HG03159 (cell line): Measurements from ENCODE around the gene DLG5.

Experiments used
- ATAC-seq: cut with Tn5 transposase; IDR thresholded peaks from one replicate; pipeline ENCODE4 v1.9.1; 2021; ENCODE audit warnings: mild to moderate bottlenecking, moderate library complexity; ENCODE audit not compliant: unreplicated experiment

DLG5 gene

DNA sequence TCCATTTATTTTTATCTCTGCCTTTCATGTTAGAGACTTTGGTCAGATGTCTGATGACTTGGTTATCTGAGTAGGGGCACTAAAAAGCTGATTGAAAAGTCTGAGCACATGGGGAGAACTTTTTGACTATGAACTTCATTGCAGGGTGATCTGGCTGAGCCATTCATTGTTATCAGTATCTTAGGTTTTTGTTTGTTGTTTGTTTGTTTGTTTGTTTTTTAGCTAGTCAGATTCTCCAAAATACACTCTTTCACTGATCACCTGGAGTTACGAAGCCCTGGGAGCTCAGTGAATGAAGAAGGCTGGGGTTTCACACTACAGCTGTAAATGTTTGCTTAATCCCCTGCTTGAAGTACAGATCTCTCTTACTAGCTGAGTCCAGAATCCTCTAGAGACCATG is 28.6 kb upstream of the DLG5 start:
- no peak for ATAC-seq

DNA sequence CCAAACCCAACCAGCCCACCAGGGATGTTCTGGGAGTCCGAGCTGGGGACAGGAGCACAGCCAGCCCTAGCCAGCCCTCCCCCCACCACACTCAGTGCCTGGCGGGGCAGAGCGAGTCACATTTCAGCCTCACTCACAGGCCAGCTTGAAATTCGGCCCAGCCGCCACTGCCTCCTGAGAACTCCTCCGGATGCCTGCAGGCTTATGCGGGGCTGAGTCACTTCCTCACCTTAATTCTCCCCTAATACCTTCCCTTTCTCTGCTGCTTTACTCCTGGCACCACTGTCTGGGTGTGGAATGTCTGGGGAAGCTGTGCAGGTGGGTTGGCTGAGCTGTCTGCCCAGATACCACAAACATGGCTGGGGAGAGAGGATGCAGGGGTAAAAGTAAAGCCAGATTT is 22.6 kb upstream of the DLG5 start:
- no peak for ATAC-seq

DNA sequence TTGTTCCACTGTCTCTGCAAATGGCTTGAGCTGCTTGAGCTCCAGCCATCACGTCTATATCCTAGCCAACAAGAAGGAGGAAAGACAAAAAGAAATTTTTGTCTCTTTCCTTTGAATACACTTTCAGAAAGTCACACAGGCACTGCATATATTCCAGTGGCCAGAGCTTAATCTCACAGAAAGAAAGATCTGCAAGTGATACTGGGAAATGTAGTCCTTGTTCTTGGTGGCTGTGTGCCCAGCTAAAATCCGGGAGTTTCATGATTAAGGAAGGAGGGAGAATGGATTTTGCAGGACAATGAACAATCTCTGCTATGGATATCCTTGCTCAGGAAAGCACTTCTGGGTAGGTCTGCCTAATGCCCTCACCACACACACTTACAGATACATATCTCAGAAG is 19.5 kb upstream of the DLG5 start:
- ATAC-seq, result no peak

DNA sequence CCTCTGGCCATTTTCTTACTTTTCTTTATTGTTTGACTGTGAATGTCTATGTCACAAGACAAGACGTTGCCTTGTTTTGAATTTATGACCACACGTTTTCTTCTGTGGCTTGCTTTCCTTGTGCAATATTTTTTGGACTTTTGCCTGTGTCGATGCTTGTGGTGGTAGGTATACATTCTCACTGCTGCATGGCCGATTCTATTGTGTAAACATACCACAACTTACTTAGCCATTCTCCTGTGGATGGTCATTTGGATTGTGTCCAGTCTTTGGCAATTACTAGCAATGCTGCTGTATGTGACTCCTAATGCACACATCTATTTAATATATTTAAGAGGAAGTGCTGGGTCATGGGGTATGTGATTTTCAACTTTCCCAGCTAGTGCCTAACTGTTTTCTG is 18.0 kb upstream of the DLG5 start:
- no peak for ATAC-seq

DNA sequence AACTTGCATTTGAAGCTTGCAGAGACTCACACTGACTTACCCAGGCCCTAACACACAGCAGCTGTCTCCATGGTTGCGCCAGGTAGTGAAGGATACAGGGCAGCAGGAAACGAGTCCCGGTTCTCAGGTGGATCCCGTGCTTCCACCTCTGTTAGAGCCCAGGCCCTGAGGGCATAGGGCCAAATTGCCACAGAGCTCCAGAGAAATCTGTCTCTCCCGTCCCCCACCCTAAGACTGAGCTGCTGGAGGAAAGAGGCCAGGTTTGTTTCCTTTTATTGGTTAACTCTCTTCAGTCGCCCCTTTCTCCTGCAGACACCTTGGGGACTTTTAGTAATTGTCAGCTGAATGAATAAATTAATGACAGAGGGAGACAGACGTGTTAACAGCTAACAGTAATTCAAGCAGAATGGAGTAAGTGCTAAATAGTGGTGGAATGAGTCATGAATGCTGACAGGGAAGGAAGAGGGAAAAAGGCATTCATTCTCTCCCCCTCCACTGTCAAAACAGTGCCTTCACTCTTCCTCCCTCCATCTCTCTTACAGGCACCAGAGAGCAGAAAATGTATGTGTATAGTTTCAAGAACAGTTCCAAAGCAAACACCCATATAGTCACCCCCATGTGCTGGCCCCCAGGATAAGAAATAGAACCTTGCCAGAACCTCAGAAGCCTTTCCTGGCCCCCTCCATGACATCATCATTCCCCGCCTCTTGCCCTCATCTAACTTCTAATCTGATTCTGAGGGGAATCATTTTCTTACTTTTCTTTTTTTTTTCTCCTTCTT is 16.8 kb upstream of the DLG5 start:
- no peak for ATAC-seq

DNA sequence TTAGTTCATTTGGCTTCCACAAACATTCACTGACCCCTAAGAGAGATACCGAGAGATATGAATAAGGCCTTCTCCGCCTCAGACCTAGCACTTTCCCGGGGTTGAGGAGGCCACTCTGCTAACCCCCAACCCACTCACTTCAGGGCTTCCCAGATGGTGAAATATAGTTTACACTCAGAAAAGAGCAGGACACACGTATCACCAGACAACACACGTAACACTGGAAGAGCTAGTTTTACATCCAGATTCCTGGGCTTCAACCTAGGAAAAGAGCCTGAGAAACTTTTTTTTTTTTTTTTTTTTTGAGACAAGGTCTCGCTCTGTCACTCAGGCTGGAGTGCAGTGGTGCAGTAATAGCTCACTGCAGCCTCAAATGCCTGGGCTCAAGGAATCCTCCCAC is 15.2 kb upstream of the DLG5 start:
- ATAC-seq, result no peak

DNA sequence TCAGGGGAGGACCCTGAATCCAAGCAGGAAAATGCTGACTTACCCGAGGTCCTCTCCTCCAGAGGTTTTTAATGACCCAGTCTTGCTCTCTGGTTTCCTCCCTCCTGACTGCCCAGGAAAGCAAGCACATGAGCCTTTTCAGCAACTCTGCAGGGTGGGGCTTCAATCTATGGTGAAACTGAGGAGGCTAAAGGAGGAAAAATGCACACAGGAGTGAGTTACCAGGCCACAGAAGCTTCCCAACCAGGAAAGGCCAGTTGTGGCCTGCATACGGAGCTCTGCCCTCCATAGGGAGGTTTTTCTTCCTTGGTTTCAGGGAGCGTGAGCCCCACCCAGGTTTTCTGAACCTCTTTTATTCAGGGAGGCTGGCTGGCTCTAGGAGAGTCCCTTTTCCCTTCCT is 14.1 kb upstream of the DLG5 start:
- no peak for ATAC-seq

DNA sequence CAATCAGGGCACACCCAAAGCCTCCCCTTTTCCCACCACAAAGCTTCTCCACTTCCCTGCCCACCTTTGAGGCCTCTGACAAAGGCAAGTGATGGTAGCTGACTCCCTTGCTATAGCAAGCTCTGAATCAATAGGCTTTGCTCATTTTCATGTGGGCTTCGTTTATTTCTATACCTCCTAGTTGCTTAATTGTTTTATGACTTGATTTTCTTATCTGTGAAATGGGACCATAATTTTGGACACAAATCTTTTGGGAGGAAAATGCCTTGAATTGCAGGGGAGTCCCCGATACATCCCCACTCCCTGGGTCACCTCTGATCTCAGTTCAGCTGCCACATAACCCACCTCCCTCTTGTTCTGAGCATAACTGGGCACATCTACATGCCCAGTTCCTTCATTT is 13.7 kb upstream of the DLG5 start:
- ATAC-seq, result no peak

DNA sequence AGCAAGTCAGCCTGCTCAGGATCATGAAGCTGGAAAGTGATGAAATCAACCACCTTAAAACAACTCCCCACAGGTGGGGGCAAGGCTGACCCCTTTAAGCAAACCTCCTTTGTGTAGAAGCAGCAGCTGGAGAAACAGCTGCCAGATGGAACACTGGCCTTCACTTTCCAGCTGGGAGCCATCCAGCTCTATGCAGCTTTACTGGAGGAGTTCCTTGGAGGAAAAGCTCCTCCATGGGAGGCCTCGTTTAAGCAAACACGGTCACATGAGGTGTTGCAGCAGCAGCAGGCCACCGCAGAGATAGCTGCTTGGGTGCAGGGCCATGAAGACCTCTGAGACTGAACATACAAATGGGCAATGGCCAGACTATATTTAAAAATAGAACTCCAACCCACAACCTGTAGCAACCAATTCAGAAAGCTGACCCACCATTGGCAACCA is 13.0 kb upstream of the DLG5 start:
- ATAC-seq, result no peak

DNA sequence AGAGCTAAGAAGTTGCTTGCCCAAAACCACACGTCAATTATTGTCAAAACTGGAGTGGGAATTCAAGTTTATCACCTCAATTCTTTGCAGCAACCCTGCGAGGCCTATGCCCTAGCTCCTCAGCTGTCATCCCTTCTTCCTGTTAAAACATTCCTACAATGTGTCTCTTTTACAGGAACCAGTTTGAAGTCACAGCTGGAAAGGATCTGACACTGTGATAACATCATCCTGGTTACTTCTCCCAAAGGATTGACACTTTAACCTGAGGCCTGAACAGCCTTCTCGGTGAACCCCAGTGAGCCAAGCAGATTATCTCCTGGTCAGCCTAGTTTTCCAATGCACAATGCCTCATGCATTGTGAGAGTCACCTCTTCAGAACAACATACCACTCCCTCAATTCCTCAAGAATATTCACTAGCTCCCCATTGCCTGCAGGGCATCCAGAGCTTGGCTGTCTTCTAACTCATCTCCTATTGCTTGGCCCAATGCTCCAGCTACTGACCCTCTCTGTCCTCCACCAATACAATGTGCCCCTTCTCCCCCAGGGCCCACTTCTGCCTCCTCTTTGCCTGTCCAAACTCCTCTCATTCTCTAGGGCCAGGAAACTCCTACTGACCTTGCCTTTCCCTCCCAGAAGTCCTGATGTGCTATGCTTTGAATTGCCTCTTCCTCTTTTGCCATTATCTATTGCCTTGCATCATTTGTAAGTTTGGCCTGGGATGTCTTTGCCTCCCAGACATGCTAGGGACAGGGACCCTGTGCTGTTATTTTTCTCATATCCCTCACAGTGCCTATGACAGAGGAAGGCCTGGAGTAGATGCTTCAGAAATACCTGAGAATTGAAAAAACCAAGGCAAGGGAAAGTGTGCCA is 10.4 kb upstream of the DLG5 start:
- no peak for ATAC-seq

DNA sequence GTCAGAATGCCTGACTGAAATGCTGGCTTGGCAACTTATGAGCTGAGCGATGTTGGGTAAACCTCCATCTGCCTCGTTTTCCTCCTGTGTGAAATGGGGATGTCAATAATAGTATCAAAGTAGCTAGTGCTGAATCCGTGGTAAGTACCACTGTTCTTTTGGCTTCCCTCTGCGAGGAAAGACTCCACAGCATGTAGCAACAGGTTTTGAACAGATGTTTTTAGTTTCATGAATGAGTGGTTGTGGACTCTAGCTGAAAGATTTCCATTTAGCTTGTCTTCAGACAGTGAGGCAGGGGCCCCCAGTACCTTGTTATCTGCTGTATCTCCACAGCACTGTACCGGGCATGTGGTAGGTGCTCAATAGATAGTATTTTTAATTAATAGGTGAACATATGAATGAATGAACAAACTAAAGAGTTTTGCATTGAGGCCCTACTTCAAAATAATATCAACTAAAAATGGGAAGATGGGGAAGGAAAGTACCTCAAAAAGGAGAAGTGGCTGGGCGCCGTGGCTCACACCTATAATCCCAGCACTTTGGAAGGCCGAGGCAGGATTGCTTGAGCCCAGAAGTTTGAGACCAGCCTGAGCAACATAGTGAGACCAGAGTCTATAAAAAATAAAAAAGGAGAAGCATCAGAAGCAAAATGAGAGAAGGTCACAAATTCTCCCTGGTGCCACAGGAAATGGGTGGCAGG is 5.6 kb upstream of the DLG5 start:
- no peak for ATAC-seq

DNA sequence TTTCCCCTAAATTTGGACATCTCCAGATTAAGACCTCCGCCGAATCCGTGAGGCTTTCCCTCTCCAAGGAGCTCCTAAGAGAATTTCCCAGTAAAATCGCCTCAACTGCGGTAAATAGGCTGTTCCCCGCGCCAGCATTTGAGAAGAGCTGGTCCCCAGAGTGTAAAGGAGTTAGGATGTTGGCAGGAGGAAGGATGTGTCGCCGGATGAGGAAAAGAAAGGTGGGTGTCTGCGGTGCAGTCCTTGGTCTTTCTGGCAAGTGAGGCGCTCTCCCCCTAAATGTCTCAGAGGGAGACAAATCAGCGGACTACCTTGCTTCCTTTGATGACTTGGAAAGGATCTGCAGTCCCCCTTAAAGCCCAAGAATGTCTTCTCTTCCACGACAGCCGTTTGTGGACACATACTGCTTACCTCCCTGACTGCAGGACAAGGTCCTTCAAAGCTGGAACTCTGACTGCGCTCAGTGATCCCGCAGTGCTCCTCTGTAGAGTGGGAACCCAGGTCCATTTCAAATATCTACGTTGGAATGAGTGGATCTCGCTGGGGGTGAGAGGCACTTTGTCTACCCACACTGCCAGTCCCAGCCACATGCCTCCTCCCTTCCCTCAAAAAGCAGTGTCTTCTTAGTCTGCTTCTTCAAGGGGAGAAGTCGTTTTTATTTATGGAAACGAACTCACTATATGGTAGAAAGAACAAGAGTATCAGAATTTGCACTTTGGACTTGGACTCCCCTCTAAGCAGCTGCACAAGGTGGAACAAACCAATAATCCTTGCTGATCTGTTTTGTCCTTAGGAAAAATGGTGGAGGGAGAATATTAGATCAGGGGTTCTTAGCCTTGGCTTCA is 1.1 kb upstream of the DLG5 start:
- no peak for ATAC-seq

DNA sequence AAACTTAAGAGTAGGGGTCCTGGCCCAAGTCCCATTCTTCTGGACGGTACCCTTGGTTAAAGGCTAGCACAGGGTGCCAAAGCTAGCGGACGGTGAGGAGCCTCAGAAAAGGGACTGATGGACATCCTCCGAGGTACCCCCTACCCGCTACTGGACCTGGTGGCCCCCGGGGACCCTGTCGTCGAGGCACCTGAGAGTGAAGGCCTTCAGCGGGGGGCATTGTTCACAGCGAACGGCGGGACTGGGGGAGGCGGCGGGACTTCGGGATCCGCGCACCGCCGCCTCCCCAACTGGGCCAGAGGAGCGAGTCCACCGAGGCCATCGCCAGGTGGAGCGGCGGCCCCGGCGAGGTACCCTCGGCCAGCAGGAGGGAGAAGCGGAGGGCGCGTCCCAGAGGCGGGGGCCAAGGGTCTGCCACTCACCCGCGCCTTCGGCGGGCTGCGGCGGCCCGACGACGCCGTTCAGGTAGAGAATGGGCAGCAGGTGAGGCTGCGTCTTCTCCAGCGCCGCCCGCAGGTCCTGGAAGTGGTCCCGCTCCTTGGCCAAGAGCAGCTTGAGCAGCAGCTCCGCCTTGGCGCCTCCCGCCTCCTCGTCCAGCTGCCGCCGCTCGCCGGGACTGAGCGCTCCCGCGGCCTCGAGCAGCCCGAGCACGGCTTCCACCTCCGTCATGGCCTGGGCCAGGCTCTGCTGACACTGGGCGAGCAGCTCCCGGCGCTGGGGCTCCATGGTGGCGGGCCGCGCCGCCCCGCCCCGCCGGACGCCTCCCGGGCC is 575 bp downstream of the DLG5 start:
- peak; percentile 61 for ATAC-seq

DNA sequence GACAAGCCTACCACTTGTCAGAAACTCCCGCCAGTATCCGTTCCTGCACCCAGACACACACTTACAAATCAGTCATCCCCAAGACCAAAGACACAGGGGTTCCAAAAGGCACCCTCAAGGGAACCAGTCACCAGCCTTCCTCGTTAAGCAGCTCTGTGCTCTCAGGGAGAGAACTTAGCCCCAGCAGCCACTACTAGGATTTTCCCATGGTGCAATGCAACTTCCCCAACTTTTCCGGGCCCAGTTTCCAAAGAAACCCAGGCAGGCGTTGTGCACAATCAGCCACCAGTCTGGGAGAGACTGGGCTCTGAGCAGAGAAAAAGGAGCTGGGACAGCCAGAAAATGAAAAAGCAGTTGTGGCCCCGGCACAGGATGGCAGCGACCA is 1.2 kb downstream of the DLG5 start:
- no peak for ATAC-seq

DNA sequence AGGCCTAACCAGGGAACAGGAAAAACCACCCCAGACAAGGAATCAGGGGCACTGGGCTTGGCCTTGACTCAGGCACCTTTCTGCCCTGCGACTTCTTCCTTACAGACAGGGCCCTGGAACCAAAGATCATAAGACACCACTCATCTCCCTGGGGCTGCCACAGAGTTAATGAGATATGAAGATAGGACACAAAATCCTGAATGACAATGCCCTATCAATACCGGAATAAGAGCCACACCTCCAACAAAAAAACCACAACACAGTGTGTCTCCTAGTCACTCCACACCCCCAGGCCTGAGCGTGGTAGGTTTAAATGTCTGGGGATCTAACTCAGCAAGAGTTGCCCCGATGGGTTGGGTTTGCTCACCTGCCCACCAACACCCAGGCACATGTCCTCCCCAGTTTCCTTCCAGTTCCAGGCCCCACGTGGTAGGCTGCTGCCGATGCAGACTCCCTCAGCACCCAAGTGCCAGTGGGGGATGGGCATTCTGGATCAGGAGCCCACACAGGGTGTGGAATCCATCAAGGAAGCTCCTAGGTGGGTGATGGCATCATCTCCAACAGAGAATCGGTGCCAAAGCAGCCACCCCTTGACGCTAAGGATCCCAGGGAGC is 3.9 kb downstream of the DLG5 start:
- ATAC-seq, result no peak

DNA sequence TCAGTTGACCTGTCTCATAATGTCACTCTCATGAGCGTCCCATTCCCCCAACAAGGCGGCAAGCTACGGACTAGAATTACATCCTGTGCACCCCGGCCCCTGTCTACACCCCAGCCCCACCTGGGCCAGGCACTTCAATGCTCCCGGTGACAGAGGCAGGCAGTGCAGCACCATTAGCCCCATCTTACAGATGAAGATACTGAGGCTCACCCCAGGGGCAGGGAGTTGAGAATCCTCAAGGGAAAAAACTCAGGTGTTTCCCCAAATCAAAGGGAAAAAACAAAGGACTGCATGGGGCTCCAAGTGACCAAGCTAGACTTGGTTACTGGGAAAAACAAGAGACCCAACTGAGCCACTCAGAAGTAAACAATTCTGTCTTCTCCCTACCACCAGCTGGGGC is 4.5 kb downstream of the DLG5 start:
- ATAC-seq, result no peak

DNA sequence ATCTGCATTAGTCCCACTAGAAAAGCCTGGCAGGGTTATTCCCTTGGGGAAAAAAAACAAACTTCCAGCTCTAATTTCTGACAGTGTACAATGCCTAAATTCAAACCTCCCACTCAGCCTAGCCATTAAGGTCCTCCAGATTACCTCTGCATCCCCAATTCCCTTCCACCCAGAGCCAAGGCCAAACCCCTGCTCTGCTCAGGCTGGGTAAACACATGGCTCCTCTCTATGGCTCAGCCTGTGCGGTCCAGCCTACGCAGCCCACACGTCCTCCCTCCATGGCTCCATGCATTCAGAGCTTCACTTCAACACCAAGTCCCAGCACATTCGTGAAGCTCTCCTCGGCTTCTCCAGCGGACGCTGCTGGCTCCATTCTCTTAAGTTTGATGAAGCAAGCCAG is 5.2 kb downstream of the DLG5 start:
- ATAC-seq, result no peak

DNA sequence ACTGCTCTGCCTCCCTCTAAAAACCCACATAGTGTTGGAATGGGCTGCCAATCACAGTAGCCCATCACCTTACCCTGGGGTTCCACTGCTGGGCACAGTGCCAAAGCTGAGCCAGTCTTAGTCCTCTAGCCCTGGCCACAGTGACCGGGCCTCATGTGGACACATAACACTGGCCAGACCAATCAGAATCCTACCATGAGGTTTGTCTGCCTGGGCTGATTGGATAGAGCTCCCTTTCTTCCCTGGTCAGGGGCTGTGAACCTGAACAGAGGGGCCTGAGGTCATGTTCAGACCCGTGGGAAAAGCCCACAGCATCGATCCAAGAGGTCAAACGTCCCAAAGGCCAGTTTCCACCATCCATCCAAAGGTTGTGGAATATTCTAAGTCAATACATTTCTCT is 6.1 kb downstream of the DLG5 start:
- no peak for ATAC-seq

DNA sequence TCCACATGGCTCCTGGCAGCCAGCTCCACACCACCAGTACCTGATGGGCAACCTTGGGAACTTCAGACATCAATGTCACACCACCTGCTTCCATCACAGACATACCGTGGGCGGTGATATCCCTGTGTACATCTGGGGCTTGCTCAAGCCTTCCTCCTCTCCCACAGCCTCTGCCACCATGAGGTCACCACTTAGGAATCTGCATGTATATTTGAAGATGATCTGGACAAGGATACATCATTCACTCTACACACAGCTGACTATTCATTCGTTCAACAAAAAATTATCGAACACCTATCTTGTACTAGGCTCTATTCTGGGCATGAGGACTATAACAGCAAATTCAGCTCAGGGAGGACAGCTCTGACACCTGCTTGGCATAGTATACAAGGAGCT is 6.8 kb downstream of the DLG5 start:
- no peak for ATAC-seq
